ENCODE data around the gene AHNAK.
"Not testable (repeated sequence)": the region's sequence is repeated elsewhere in the genome, so short reads cannot be mapped to it uniquely, and the experiment has no call there.

AHNAK gene

DNA sequence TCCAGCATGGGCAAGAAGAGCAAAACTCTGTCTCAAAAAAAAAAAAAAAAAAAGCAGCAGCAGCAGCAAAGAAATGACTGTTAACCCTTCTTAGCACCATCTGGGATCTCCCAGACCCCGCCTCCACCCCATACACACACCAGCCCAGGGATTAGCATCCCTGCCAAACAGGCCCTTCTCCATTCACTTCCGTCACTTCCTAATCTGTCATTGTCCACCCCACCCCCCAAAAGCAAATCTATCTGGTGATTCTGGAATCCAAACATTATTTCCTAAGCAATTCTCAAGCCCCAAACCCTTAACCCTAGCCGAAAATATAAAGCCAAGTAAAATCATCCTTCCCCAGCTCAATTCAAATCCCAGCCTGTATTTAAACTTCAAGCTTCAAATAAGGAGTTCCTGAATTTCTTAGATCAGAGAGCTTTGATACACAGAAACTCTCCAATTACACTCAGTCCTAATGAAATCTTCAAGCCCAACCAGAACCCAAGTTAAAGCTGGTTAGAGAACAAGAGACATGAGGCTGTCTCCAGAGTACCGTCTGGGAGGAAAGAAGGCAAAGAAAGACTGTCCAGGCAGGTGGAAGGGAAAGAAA, 6.0 kb upstream of the AHNAK start:
- DNase-seq = no peak

DNA sequence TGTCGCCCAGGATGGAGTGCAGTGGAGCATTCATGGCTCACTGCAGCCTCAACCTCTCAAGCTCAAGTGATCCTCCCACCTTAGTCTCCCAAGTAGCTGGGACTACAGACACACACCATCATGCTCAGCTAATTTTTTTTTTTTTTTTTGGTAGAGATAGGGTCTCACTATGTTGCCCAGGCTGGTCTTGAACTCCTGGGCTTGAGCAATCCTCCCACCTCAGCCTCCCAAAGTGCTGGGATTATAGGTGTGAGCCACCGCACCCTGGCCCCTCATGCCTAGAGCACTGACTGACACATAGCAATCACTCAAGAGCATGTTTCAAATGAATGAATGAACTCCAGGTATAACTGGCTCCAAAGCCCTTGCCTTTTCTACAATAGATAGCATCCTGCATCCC, 3.9 kb upstream of the AHNAK start:
- not testable (repeated sequence) for DNase-seq

DNA sequence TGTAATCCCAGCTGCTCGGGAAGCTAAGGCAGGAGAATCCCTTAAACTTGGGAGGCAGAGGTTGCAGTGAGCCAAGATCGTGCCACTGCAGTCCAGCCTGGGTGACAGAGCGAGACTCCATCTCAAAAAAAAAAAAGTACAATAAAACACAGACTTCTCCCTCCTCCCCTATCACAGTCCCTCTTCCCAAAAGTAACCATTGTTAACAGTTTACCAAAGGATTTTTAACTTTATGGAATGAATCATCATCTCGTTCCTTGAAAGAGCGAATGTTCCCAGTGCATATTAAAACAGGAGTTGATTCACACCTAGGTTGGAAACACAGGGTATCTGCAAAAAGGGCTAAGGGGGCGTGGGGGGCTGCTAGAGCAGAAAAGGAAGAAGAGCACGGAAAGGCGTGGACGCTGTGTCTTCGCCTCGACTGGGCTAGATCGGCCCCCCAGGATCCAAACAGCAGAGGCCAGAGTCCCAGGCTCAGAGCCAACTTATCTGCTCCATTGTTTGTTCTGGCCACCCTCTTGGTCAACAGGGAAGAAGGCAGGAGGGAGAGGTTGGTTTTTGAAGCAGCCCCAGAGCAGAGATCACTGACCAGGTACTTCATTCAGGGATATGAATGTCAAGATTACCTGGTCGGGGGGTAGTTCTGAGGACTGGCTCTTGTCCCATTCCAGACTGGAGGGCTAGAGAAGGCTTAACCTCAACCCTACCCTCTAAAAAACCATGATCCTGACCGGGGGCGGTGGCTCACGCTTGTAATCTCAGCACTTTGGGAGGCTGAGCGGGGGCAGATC, 2.1 kb upstream of the AHNAK start:
- DNase-seq = no peak

DNA sequence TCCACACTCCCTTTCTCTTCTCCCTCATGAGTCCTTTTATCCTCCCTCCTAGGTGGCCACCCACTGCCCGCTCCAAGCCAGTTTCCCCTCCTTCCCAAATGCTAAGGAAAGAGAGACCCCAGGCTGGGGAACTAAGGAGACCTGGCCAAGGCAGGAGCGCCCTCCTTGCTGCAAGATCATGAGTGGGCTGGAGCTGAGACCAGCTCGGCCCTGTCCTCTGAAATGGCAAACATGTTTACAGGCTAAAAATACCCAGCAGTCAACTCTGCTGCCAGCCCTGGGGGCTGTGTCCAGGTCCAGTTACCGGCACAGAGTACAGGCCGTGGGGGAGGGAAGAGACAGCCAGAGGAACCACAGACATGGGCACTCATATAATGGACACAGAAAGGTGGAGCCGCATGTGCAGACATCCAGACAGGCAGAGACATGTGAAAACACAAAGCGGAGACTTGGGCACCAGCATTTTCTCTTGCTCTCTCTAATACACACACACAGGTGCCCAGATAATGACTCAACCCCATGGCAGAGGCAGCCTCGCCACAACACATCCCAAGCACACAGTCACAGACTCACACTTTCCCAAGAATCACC, 1.2 kb upstream of the AHNAK start:
- DNase-seq = no peak

DNA sequence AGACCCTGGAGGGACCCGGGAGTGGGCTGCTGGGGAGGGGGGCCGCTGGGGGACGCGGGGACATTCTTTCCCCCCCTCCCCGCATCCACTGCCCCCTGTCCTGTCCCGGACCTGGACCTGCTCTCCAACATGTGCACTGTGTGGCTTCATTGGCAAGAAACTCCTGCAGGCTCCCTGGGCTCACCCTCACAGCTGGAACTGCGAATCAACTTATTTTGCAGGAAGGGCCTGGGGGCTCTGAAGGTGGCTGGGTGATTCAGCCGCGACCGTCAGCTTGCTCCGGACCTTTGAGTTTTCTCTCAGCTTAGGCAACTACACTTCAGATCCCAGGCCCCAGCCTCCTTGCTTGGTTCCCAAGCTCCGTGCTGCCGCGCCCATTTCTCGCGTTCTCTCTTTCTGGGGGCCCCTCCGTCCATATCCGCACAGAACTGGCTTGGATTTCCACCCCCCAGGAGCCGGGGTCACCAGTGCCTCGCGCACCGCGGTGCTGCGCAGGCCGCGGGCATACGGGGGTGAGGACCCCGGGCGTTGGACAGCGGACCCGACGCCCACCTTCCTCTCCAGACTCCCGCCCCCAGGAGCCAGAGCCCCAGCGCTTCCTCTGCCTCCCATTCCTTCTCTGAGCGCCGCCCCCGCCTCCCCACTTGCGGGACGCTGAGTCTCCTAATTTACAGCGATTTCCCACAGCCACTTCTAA, 471 bp upstream of the AHNAK start:
- DNase-seq = peak in 1 of 2 experiments; percentile 53

DNA sequence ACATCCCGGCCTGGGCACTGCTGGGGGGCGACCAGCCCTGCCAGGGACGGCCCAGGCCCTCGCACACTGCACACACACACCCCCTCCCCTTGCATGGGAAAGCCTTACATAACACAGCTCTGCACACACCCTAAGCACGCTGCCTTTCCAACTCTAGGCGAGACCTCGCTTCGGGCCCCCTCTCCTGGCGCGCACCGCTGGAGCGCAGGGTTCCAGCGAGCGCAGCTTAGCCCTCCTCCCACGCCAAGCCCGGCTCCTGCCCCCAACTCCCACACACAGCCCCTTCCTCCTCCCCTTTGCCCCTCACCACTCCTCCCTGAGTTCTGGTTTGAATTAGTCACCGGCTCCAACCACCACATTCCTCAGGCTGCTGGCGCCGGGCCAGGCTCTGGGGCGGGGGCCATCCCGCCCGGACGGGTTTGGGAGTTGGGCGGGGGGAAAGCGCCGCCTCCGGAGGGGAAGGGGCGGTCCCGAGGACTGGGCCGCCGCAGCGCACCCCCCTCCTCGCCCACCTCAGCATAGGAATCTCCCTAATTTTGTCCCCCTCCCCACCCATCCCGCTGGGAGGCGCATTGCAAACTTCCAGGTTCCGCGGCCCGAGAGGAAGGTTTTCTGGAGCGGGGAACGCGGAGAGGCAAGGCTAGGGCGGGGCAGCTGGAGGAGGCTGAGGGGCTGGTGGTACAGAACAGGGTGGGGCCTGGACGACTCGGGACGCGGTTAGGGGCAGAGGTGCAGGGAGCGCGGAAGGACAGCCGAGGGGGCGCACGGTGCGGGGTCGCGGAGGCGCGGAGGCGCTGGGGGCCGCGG, 966 bp downstream of the AHNAK start:
- peak in 1 of 2 experiments; percentile 86 for DNase-seq

DNA sequence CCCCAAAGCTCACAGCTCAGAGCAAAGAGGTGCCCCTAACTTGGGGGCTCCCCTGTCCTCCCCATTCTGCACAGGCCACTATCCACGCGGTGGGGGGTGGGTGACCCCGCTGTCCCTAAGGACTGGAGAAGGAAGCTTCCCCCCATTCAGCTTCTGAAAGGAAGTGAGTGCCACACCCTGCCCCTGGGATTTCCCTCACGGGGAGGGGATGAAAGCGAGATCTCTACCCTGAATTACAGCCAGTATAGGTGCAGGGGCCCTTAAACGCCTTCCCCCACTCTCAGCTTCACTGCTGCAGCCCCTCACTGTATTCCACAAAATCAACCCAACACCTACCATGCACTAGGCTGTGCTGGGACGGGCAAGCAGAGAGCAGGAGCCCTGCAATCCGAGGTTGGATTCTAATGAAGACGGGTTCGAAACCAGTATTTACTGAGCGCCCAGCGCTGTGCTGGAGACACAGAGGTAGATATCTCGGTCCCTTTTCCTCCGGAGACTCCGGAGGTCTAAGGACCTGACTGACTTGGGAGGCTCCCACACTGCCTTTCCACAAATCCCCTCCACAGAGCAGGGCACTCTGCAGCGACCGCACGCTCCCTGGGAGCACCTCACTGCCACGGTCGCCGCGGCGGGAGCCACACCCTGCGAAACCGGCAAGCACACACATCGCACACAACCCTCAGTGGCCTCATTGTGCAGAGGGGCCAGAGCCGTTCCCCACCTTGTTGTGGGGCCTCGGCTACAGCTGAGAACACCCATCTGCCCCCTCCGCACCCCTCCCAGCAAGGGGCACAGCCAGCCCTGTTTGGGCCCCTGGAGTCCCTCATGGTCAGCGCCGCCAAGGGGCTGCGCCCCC, 1.8 kb downstream of the AHNAK start:
- peak in 1 of 2 experiments; percentile 26 for DNase-seq

DNA sequence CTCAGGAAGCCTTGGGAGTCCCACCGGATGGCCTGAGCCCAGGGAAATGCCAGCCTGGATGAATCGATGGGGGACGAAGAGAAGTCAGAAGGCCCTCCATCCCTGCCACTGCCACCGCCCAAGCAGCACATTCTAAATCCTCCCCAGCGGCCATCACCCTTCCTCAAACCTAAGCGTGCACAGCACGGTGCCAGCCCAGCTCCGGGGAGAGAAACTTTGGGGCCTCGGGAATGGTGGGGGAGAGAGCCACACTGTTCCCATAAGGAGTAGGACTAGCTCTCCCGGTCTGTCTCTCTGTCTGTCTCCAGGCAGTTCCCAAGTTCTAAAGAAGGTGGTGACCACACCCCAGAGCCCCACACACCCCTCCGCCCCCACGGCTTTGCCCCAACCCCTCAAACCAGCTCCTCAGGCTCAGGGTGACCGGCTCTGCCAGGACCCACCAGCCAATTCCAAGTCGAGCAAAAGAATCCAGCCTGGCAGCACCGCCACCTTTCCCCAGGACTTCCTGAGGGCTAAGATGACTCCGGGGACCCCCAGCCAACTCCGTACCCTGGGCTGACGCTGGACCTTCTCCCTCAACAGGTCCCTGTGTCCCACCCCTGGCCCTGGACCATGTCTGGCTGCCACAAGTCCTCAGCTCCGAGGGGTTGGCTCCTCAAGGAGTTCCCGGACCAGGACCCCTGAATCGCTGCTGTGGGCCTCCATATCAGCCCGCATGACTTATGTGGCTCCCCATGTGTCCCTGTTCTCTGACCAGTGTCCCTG, 2.7 kb downstream of the AHNAK start:
- DNase-seq = no peak

DNA sequence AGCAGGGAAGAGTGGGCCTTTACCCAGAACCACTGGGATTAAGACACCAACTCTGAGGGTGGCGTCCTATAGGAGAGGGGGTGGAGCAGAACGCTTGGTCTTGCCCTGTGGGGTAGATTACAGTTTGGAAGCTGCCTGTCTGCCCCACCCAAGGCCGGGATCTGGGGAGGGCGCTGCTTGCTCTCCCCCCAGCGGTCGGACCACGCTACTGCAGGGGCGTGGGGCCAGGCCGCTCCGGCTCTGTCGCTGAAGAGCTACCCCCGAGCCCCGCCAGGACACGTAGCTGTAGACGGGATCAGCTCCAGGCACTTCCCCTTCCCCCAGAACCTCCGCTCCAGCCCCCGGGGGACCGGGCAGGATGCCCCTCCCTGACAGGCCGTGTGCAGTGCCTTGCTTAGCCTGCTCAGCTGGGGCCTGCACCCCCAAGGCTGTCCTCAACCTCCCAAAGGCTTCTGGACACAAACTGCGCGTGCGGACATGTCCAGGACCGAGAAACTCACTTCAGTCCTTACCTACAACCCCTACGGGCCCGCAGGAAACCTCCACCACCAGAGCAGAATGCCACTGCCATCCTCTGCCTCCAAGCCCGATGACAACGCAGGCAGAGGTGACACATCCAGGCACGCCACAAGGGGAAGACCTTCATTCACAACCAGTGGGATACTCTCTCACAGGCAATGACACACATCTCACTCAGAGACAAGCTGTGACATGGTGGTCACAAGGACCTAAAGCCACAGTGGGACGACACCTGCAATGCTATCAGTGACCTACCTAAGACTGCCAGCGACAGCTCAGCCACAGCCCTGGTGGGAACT, 3.6 kb downstream of the AHNAK start:
- peak; percentile 49 to 59 for DNase-seq

DNA sequence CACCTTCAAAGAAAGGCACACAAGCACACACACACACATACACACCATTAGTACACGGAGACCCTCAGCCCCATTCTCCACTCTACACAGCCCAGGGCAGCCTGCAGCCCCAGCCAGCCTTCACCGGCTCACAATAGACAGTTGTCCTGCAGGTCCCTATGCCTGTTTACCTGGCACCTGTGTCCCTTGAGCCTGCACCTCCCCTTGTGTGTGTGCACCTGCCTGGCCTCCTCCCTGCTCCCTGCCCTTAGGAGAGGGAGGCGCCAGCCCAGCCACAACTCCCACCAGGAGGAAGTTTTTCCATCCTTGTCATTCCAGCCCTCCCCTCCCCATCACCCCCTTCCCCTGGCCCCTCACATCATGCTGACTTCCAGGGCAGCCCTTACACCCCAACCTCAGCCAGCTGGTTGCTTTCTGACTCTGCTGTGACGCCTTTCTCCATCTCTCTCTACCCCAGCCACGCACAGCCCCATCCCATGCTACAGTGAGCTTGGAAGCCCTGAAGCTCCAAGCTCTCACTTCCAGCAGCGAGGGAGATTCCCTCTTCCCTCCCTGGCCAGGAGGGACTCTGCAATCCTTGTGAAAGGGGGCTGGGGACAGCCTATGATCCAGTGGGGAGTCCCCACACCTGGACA, 4.4 kb downstream of the AHNAK start:
- DNase-seq = no peak

DNA sequence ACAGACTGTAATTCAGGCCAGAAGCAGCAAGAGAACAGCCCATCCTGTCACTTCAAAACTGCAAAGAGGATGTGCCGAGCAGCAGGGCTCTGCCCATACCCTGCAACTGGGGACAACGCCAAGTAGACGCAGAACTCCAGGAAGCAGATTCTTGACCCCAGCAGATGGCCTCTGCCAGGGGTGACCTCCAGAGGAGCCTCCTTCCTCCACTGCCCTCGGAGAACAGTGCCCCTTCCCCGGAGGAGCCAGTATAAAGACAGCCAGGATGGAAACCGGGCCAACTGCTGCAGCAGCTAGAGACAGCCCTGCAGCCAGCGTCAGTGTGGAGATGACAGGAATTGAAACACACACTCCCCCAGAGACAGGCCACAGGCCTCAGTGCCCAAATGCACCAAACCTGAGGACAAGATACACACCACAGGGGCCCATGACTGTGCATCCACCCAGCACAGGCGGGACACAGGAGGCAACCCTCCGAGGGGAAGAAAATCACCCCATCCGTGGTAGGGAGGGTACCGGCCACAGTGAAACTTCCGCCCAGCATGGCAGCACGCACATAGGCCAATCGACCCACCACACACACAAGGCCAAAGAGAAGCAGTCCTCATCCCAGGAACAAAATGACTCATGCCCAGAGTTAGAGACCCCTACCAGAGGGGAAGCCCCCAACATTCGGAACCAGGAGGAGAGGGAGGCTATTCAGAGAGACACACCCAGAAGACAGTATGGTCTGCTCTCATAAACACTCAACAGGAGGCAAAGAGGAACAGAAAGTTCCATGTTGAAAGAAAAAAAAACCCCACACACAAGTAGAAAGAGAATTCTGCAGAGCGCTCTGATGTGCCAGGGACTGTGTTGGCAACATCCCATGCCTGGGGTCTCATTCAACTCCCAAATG, 5.6 kb downstream of the AHNAK start:
- DNase-seq = no peak

DNA sequence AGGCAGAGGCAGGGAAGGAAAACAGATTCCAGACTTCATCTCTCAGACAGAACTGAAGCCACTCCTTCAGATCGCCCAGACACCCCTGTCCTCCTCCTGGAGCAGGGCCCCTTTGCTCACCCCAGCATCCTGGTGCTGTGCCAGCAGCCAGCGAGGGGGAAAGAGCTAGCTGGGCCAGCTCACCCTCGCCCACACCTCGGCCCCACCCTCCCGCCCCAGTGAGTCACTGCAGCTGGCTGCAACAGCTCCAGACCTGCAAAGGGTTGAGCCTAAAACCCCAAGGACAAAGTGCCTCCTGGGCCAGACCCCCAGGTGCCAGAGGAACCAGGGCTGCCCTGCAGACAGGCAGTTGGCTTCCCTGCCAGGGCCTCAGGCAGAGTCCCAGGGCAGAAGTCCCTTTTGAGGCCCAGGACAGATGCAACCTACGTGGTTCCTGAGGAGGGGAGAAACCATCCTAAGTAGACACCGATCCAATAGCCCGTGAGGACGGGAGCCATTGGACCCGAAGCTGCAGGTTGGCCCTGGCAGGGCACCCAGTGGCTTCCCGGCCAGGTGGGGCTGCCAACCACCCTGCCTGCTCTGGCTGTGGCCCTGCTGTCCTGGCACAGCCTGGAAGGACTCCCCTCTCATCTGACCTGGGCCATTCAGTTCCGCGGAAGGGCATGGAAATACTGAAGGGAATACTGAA, 7.2 kb downstream of the AHNAK start:
- DNase-seq = peak in 1 of 2 experiments; percentile 38

DNA sequence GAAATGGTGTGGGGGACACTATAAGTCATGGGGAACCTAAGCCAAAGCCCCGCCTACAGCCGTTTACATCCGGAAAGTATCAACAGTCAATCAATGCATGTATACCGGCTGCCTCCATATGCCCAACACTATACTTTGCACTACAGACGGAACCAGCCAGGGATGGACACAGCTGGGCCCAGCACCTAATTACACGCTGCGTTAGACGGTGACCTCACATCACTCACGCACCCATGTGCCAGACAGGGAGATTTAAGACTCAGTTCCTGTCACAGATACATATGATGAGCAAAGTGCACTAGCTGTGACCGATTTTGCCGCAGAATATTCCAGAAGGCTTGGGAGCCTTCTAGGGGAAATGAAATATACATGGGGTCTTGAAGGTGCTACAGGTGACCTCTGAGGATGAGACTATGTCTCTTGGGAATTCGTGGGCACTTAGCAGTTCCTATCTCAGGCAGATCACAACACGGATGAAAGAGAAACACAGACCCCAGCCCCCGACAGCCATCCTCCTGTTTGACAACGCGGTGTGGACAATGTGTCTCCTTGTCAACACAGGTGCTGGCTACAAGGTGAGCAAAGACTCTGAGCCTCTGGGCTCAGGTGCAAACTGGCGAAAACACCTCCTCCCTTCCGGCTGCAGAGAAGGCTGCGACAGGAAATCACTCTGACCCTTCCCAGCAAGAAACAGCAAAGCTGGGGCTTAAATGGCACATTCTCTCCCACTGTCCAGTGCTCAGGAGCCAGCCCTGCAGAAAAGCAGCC, 8.0 kb downstream of the AHNAK start:
- no peak for DNase-seq

DNA sequence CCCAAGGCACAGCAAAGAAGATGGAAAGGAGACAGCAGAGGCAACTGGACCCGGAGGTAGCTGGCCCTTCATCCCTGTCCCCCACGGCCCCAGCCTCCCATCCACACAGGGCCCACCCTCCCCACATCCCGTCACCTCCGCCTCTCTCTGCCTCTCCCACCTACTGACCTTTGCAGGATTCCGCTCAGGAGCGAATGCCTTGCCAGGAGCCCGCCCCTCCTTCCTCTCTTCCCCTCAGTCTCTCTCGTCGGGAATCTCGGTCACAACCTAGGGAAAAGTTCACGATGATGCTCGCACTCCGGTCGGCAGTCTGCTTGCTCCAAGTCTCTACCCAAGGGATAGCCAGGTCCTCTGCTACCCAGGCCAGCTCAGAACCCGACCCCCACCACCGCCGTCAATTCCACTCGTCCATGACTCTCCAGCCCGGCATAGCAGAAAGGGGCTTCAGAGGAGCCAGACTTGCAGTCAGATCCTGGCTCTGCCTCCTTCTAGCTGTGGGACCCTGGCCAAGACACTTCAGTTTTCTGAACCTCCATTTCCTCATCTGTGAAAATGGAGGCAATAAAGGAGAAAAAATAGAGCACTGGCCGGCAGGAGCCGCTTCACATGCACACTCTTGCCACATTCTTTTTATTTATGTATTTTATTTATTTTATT, 10.2 kb downstream of the AHNAK start:
- DNase-seq = no peak

DNA sequence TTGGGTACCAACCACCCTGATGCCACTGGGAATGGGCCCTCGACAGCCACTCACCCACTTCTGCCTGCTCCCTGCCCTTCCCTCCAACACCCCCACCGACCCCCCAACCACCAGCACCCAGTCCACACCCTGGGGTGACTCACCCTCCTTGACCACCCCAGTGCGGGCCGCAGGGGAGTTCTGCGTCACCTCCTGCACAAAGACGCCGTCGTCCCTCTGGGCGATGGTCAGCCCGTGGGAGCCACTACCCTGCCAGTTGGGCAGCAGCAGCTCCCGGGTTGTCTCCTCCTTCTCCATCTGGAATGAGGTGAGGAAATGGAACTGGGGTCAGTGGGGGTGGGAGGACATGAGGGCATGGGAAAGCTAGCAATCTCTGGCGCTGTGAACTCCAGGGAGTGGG, 10.8 kb downstream of the AHNAK start:
- no peak for DNase-seq

DNA sequence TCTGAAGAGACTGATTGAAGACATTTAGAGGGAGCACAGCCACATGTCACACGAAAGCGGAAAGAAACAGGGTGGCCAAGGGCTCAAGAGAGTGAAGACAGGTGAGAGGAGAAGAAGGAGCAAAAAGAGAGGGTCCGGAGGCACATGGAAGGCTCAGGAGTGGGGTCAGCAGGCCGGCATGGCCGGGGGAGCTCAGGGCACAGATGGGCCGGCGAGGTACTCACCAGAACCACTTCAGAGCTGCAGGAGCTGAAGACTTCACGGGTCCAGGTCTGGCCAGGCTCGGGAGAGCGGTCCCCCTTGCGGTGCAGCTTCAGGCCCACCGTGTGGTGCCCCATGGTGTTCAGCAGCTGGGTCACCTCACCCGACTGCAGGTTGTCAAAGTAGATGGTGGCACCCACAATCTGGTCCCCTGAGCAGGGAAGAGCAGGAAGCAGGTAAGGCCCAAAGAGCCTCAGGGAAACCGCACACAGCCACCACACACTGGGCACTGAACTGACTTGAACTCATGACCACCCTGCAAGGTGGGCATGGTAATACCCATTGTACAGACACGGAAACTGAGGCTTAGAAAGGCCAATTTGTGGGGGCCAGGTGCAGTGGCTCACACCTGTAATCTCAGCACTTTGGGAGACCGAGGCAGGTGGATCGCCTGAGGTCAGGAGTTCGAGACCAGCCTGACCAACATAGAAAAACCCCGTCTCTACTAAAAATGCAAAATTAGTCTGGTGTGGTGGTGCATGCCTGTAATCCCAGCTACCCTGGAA, 11.6 kb downstream of the AHNAK start:
- no peak for DNase-seq
